K562 (cell line): ENCODE measurements around the gene PIP5KL1. TPM values are rescaled to one million over a fixed set of nuclear protein-coding genes. Genes with fewer than 3 reads are reported as not detected.

ENCODE experiments used
- BRCA1 ChIP-seq, 2 experiments: fragments of 450-650 bp in 1 of 2; sonication (generic) in 1 of 2; formaldehyde crosslinking in 1 of 2; IDR thresholded peaks; 2 replicates each; pipeline versions ENCODE4 v1.5.0 to v1.6.1; 2017 to 2020; ENCODE audit warnings: mild to moderate bottlenecking in 1 of 2, missing genetic modification reagents in 1 of 2
- BRD9 ChIP-seq: fragments of 450-650 bp; IDR thresholded peaks from 2 replicates; pipeline ENCODE4 v1.6.1; 2018; ENCODE audit warnings: low read depth; ENCODE audit not compliant: partially characterized antibody
- CBX1 ChIP-seq: sonication (generic); IDR thresholded peaks from 2 replicates; pipeline ENCODE4 v1.6.1; 2016; ENCODE audit warnings: antibody characterized with exemption, low read depth, mild to moderate bottlenecking
- CHCHD3 ChIP-seq: fragments of 250-450 bp; sonication (Bioruptor Pico); IDR thresholded peaks from 2 replicates; pipeline ENCODE4 v2.1.2; 2022; ENCODE audit warnings: mild to moderate bottlenecking
- CHD2 ChIP-seq: IDR thresholded peaks from 2 replicates; pipeline ENCODE4 v1.6.1; 2011; ENCODE audit warnings: low read depth, low read length
- E2F6 ChIP-seq, 2 experiments: IDR thresholded peaks; 2 replicates each; pipeline ENCODE4 v1.6.1; 2011; ENCODE audit warnings: borderline replicate concordance in 1 of 2, control low read depth in 1 of 2, low read depth in 1 of 2, low read length in 1 of 2, mild to moderate bottlenecking in 1 of 2, mixed read lengths in 1 of 2, moderate library complexity in 1 of 2; ENCODE audit not compliant: insufficient read depth in 1 of 2, insufficient read length in 1 of 2, poor library complexity in 1 of 2, severe bottlenecking in 1 of 2; ENCODE audit errors: extremely low read depth in 1 of 2
- FOXP1 ChIP-seq: sonication (generic); formaldehyde crosslinking; IDR thresholded peaks from 2 replicates; pipeline ENCODE4 v1.8.0; 2022; ENCODE audit warnings: mild to moderate bottlenecking, missing genetic modification reagents
- GTF2B ChIP-seq: IDR thresholded peaks from 2 replicates; pipeline ENCODE4 v1.6.1; 2011; ENCODE audit not compliant: insufficient read length; ENCODE audit errors: extremely low read depth
- KAT7 ChIP-seq: sonication (generic); formaldehyde crosslinking; IDR thresholded peaks from 2 replicates; pipeline ENCODE4 v1.8.0; 2022; ENCODE audit warnings: missing genetic modification reagents, mild to moderate bottlenecking, borderline replicate concordance
- MEF2A ChIP-seq: IDR thresholded peaks from 2 replicates; pipeline ENCODE4 v1.6.1; 2011; ENCODE audit warnings: low read depth, mild to moderate bottlenecking, low read length, moderate library complexity; ENCODE audit not compliant: control insufficient read depth
- NONO ChIP-seq, 2 experiments: fragments of 200-400 bp in 1 of 2; fragments of 450-650 bp in 1 of 2; formaldehyde crosslinking in 1 of 2; IDR thresholded peaks; 2 replicates each; pipeline ENCODE4 v1.6.1; 2017; ENCODE audit warnings: low read depth in 2 of 2, mild to moderate bottlenecking in 2 of 2, moderate library complexity in 2 of 2, low read length in 1 of 2
- PCBP2 ChIP-seq: fragments of 200-400 bp; formaldehyde crosslinking; IDR thresholded peaks from 2 replicates; pipeline ENCODE4 v1.6.1; 2018; ENCODE audit warnings: low read length, low read depth, mild to moderate bottlenecking, moderate library complexity; ENCODE audit not compliant: poor library complexity, severe bottlenecking
- PHTF2 ChIP-seq: fragments of 250-450 bp; sonication (Bioruptor Pico); IDR thresholded peaks from 2 replicates; pipeline ENCODE4 v1.5.0; 2021; ENCODE audit warnings: mild to moderate bottlenecking
- SRSF1 ChIP-seq: fragments of 200-400 bp; formaldehyde crosslinking; IDR thresholded peaks from 2 replicates; pipeline ENCODE4 v1.6.1; 2017; ENCODE audit warnings: mild to moderate bottlenecking, low read depth, low read length, moderate library complexity
- UBTF ChIP-seq, 2 experiments: IDR thresholded peaks; 2 replicates each; pipeline ENCODE4 v1.6.1; 2012; ENCODE audit warnings: improper control_type of control experiment in 2 of 2, low read depth in 2 of 2, low read length in 2 of 2, borderline replicate concordance in 1 of 2
- USF2 ChIP-seq: sonication (generic); formaldehyde crosslinking; IDR thresholded peaks from 2 replicates; pipeline ENCODE4 v1.5.0; 2020; ENCODE audit warnings: missing genetic modification reagents
- ZBTB33 ChIP-seq: sonication (generic); formaldehyde crosslinking; IDR thresholded peaks from 2 replicates; pipeline ENCODE4 v1.8.1; 2023; ENCODE audit warnings: mild to moderate bottlenecking, missing genetic modification reagents
- ZNF23 ChIP-seq: fragments of 250-450 bp; sonication (Bioruptor Pico); IDR thresholded peaks from 2 replicates; pipeline ENCODE4 v1.4.0; 2020; ENCODE audit warnings: mild to moderate bottlenecking
- polyA plus RNA-seq, 8 experiments: library from polyadenylated mRNA; depleted of rRNA in 4 of 8; stranded (reverse) in 5 of 8; unstranded in 3 of 8; fragments of >200 nt; fragmentation: Nextera tagmentation in 2 of 8; fragmentation: Illumina TruSeq in 1 of 8; extraction: Ambion mirVana in 2 of 8; extraction: Trizol in 1 of 8; gene quantifications; 2 replicates each; pipeline versions ENCODE4 v1.2.1 to v1.2.3, GENCODE V29; 2011 to 2014; ENCODE audit warnings: inconsistent platforms in 1 of 8, missing spikeins in 1 of 8
- total RNA-seq, 7 experiments: library from RNA; depleted of rRNA in 6 of 7; stranded (reverse); fragments of >200 nt in 6 of 7; fragmentation: Illumina TruSeq in 2 of 7; extraction: Trizol in 2 of 7; gene quantifications; 2 replicates each; pipeline versions ENCODE4 v1.2.1 to v1.2.3, GENCODE V29; 2011 to 2021; ENCODE audit warnings: low replicate concordance in 1 of 7

The PIP5KL1 gene
- total and polyA plus RNA-seq, 9 of the 15 experiments (the other 6 are each of a cell fraction or from before 2014, with no cell fraction given) = 0.18 to 4.8 (median 1.2) TPM

- TF ChIP-seq USF2 (CRISPR knock-in tag) (peak; percentile 52), MEF2A (no peak), BRD9 (peak; percentile 29), SRSF1 (no peak), E2F6 (IDR thresholded peaks at IDR 0.05; ENCODE audit: borderline replicate concordance in 1 of 2, extremely low read depth in 1 of 2, insufficient read depth in 1 of 2, insufficient read length in 1 of 2, low read depth in 1 of 2, low read length in 1 of 2, poor library complexity in 1 of 2, severe bottlenecking in 1 of 2) (peak in 1 of 2 experiments; percentile 14), GTF2B (no peak), ZNF23 (CRISPR knock-in tag) (no peak), CHD2 (0 out of 2 replicates have a peak, but pooled peaks have one; percentile 27), BRCA1 (IDR thresholded peaks at IDR 0.05) (no peak), BRCA1 (CRISPR knock-in tag; IDR thresholded peaks at IDR 0.05) (0 out of 2 replicates have a peak, but pooled peaks have one; percentile 29), PHTF2 (CRISPR knock-in tag) (no peak), PCBP2 (no peak), KAT7 (CRISPR knock-in tag) (no peak), FOXP1 (CRISPR knock-in tag) (no peak; the same call in 1 of the 2 replicates), ZBTB33 (peak; percentile 5; the same call in 1 of the 2 replicates), UBTF (IDR thresholded peaks at IDR 0.05; ENCODE audit: borderline replicate concordance in 1 of 2, low read depth in 2 of 2, low read length in 2 of 2) (no peak), CBX1 (no peak), NONO (IDR thresholded peaks at IDR 0.05; ENCODE audit: low read depth in 2 of 2, low read length in 1 of 2) (no peak), CHCHD3 (CRISPR knock-in tag) (no peak)
Measured at GRCh38 chr9:127931092-127931881, 710 bp upstream of the PIP5KL1 start (continued).
